NCI-H1694 (cell line): ENCODE measurements around the gene RNMT.
"Not testable (repeated sequence)": the region's sequence is repeated elsewhere in the genome, so short reads cannot be mapped to it uniquely, and the experiment has no call there.

Source experiments
- DNase-seq: peaks from one replicate; lab custom pipeline; 2025; lab: John Stamatoyannopoulos, UW

Gene RNMT

GRCh38 chr18:13735681-13736080 lies 9.2 kb downstream of the RNMT start:
- no peak for DNase-seq

DNA sequence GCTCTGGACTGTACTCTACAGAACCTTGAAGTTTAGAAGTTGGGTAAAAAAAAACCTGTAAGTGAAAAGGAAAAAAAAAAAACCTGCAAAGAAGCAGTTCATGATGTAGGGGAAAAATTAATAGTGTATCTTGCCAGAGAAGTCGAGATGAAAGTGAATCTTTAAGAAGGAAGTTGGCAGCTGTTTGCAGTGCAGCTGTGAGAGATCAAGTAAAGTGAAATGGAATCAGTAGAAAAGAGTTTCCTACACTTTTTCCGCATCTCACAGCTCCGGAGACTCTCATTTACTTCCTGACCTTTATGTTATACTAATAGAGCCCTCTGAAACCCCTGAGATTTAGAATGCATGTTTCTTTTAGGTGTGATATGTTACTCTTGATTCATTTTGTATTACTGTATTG lies 19.2 kb downstream of the RNMT start:
- no peak for DNase-seq

GRCh38 chr18:13746633-13747032 lies 20.2 kb downstream of the RNMT start:
- no peak for DNase-seq

DNA sequence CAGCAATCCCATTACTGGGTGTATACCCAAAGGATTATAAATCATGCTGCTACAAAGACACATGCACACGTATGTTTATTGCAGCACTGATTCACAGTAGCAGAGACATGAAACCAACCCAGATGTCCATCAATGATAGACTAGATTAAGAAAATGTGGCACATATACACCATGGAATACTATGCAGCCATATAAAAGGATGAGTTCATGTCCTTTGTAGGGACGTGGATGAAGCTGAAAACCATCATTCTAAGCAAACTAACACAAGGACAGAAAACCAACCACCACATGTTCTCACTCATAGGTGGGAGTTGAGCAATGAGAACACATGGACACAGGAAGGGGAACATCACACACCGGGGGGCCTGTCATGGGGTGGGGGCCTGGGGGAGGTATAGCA lies 25.1 kb downstream of the RNMT start:
- DNase-seq = not testable (repeated sequence)

- no peak for DNase-seq
Observed at GRCh38 chr18:13756261-13756660, 29.8 kb downstream of the RNMT start.

DNA sequence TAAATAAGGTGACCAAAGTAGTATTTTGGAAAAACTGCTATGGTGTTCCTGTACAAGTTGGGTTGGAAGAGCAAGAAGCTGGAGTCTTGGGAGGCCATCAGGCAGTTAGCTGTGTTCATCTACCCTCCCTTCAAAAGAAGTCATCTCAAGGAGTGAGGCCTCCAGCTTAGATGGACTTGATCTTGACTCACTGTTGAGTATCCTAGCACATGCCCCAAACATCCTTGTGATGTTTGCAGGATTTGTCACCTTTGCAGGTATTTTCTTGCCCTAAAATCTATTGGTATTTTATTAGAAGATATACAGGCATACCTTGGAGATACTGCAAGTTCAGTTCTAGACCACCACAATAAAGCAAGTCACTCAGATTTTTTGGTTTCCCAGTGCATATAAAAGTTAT lies 30.2 kb downstream of the RNMT start:
- DNase-seq = no peak

GRCh38 chr18:13758622-13759021 lies 32.1 kb downstream of the RNMT start:
- DNase-seq = no peak

GRCh38 chr18:13760047-13760446 lies 33.6 kb downstream of the RNMT start:
- DNase-seq = no peak

DNA sequence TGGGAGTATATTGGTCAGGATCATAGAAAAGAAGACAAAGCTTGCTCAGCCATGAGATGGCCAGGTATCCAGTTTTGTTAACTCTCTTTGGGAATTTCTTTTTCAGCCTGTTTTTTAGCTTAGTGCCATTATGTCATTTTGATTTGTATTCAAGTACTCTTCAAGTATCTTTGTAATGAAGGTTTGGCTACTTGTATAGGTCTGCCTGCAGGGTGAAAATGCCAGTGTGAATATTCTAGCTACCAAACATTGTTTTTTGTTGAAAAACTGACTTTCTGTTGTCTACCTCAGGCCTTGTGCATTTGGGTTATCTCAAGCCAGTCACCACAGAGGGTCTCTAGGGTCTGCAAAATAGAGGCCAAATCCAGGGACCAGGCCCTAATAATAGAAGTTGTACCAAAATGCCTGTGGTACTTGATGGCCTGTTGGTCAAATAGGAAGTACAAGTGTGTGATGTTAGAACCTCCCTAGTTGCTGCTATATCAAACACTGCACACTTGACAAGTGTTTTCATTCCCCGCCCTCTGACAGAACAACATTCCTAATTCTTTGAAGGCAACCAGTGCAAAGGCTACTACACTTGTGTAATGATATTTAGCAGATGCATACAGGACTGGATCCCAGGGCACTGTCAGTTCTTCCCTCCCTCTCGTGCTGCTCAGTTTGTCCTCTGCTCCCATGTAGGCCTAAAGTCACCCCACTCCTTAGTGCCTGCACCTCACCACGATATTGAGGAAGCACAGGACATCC lies 36.4 kb downstream of the RNMT start:
- DNase-seq = no peak

GRCh38 chr18:13775058-13775457 lies 48.6 kb downstream of the RNMT start:
- DNase-seq = no peak

- no peak for DNase-seq
Observed at GRCh38 chr18:13791181-13791580, 64.7 kb downstream of the RNMT start.

DNA sequence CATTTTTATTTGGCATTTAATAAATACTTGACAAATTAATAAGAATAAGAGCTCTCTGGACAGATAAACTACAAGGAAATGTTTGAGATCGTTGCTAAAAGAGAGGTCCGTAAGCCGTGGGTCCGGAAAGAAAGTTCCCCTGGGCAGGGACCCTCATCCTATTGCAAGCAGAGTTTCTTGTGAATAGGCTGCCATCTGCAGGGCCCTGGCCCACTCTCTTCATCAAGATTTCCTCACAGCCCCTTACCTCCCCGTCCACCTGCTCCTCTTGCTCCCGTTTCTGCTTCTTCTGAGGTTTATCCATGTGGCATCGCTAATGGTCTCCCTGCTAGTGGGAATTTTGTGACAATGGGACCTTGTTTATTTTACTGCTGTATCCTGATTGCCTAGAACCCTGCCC lies 67.3 kb downstream of the RNMT start:
- no peak for DNase-seq

GRCh38 chr18:13796515-13796914 lies 70.0 kb downstream of the RNMT start:
- no peak for DNase-seq

DNA sequence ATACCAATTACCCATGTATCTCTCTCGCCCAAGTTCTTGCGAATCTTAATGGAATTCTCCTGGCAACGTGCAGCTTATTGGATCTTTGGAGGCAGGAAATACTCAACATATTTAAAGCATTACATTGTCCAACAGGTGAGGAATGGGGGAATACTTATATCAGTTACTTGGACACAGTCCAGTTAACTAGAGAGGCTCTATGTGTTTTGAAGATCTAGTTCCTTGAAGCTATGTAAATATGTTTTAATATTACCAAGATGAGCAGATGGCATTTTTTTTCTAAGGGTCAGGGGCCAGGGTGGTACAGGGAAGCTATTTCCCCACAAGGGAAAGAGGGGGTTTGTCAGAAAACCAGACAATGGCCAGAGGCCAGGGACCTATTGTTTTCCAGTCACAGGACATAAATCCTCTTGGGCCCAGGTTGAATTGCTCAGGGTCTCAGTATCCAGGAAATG lies 70.7 kb downstream of the RNMT start:
- DNase-seq = no peak

GRCh38 chr18:13799396-13799795 lies 72.9 kb downstream of the RNMT start:
- no peak for DNase-seq

DNA sequence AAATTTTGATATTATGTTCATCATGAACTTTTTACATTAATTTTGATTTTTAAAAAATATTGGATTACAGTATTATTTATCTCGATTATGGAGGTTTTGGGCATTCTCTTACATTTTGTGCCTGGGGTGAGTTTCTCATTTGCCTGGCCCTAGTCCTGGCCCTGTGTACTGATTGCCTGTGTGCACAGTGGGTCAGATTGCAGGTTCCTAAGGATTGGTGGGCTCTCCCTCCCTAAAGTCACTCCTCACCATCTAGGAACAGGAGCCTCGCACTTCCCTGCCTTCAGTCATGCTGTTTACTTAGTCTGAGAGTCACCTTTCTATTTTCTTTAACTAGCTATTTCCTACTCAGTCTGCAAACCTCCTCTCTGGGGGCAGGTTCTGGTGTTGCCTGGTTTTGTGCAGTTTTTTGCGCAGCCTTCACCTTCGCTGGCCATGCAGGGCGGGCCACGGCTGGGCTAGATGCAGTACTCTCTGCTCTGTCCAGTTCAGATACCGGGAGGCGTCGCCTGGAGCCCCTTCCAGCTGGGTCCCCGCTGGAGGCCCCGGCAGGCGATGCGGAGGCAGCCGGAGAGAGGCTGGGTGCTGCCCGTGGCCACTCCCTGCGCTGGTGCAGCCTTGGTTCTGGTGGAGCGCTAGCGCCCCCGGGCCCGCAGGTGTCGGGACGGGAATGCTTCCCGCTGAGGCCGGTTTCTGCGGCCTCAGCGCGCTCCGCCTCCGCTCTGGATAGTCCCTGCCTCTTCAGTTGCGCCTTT lies 74.2 kb downstream of the RNMT start:
- no peak for DNase-seq

DNA sequence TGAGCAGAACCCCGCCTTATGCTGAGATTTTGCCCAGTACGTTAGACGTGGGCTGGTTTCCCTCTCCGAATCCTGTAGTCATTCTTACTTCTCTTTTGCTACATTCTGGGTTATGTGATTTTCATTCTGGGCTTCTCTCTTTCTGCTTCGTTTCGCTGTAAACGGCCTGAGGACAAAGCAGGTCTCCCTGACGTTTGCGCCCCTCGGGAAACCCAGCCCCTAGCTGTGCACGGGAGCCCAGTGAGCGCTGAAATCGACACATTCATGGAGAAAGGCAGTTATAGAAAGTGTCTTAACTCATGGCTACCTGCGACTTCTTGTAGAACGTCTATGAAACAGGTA lies 74.8 kb downstream of the RNMT start:
- DNase-seq = no peak

DNA sequence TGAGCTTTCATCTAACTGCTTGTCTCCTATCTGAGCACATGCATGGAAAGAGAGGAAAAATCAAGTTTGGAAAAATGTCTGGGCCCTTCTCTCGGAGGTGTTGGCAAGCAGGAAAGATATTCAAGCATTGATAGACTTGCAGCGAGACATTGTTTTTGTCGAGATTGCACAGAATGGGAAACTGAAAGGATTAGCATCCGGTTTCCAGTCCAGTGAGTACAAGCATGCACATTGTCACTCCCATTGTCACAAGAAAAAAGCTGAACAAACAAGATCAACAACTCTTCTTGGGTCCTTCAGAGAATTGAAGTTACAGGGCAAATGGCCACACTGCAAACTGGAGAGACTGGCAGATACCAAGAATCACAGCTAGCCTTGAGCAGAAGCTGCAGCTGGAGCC lies 77.8 kb downstream of the RNMT start:
- no peak for DNase-seq

GRCh38 chr18:13808294-13809042 lies 82.0 kb downstream of the RNMT start:
- DNase-seq = no peak

GRCh38 chr18:13809043-13809430 lies 82.6 kb downstream of the RNMT start:
- no peak for DNase-seq

GRCh38 chr18:13809531-13810255 lies 83.2 kb downstream of the RNMT start:
- DNase-seq = no peak

- DNase-seq = no peak
Observed at GRCh38 chr18:13810950-13811485, 84.5 kb downstream of the RNMT start.
